Measurements from ENCODE around the gene FTH1.
"Not testable (repeated sequence)": the region's sequence is repeated elsewhere in the genome, so short reads cannot be mapped to it uniquely, and the experiment has no call there.

Gene FTH1

DNA sequence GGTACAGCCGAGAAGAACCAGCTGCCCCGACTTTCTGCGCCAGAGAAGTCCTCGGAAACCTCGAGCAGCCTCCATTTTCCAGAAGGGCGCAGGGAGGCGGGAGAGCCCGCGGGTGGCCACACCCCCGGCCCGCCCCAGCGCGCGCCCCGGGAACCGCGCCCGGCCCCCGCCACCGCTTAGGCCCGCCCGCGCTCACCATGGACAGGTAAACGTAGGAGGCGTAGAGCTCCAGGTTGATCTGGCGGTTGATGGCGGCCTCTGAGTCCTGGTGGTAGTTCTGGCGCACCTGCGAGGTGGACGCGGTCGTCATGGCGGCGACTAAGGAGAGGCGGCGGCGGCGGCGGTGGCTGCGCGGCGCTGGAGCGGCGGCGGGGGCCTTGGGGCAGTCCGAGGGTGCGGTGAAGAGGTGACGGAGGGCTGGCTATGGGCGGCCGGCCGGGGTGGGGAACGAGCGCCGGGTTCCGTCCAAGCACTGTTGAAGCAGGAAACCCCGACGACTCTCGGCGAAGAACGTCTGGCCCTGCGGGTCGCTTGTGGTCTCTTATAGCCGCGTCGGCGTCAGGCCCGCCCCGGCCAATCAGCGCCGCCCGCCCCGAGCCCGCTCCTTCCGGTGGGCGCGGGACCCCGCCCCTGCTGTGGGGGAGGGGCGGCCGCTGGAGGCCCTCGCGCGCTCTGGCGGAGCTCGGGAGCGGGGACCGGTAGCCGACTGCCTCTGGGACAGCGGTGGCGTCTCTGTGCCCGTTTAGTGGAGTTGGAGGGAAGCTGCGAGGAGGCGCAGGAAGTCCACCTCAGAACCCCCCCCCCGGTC lies at the start of gene FTH1:
FTH1 (minus strand) TSS at position 519 of the 808 bp plus-strand sequence; CDS start at position 310, 209 bp downstream.
- H3K4me1 ChIP-seq (ENCODE audit: control insufficient read depth, insufficient read depth, low read length), result peaks cover 27% of the 10 kb centered on the region
- peaks cover 37% of the 10 kb centered on the region for H3K36me3 ChIP-seq (ENCODE audit: control insufficient read depth, insufficient read depth, low read length)
- peak within 1 kb of the TSS; percentile 99 for H3K4me3 ChIP-seq (ENCODE audit: low read depth, low read length)
- H3K9me3 ChIP-seq (ENCODE audit: control insufficient read depth, insufficient read depth, low read depth, low read length), result no peaks in the 10 kb centered on the region
- H3K9ac ChIP-seq (ENCODE audit: low read length), result peak within 1 kb of the TSS; percentile 97
- H3K27me3 ChIP-seq (ENCODE audit: control insufficient read depth, insufficient read depth, low read length), result no peaks in the 10 kb centered on the region
- H3K27ac ChIP-seq (ENCODE audit: low read depth, low read length), result peak within 1 kb of the TSS; percentile 91

DNA sequence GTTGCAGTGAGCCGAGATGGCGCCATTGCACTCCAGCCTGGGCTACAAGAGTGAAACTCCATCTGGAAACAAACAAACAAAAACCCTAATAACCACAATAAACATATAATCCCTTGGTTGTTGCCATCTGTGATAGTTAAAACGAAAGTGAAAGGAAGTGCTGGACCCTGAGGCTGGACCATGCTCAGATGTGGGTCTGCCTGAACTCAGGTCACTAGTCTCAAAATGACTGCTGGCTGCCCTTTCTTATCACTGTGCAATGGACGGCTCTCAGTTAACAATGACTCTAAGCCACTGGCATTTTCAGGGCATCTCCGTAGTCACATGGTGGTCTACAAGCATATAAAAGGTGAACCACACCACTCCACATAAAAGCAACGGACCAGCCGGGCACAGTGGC lies 48.2 kb upstream of the FTH1 start:
- Histone ChIP-seq H3K27ac (ENCODE audit: low read depth, low read length) (no peak overlapping the region), H3K9ac (ENCODE audit: low read length) (no peak overlapping the region), H3K36me3 (ENCODE audit: control insufficient read depth, insufficient read depth, low read length) (no peaks in the 10 kb centered on the region), H3K27me3 (ENCODE audit: control insufficient read depth, insufficient read depth, low read length) (no peaks in the 10 kb centered on the region), H3K4me3 (ENCODE audit: low read depth, low read length) (no peak overlapping the region), H3K9me3 (ENCODE audit: control insufficient read depth, insufficient read depth, low read depth, low read length) (0 out of 2 replicates have a peak, but pooled peaks cover under 1% of the 10 kb centered on the region), H3K4me1 (ENCODE audit: control insufficient read depth, insufficient read depth, low read length) (peaks cover 6% of the 10 kb centered on the region; the same call in 1 of the 2 replicates)

DNA sequence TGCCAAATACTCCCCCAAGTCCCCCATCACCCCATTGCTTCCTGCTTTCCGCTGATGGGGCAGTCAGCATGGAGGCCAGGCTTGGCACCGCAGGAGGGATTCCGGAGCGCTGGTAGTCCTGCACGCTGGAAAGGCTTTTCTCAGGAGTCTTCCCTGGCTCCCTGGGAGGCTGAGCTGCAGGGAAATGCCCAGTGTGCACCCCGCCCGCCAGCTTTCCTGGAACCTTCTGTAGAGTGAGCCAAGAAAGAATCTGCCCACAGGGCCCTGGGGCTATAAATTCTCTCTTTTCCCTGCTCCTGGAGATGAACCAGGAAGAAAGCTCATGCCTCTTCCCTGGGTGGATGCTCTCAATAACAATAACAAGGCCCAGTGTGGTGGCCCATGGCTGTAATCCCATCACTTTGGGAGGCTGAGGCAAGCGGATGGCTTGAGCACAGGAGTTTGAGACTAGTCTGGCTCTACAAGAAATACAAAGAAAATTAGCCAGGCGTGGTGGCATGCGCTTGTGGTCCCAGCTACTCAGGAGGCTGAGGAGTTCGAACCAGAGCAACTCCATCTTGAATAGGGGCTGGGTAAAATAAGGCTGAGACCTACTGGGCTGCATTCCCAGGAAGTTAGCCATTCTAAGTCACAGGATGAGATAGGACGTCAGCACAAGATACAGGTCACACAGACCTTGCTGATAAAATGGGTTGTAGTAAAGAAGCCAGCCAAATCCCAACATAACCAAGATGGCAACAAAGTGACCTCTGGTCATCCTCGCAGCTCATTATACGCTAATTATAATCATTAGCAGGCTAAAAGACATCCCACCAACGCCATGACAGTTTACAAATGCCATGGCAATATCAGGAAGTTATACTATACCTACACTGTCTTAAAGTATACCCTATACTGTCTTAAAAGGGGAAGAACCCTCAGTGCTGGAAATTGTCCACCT lies 46.4 kb upstream of the FTH1 start:
- Histone ChIP-seq H3K4me1 (ENCODE audit: control insufficient read depth, insufficient read depth, low read length) (peaks cover 6% of the 10 kb centered on the region; the same call in 1 of the 2 replicates), H3K9me3 (ENCODE audit: control insufficient read depth, insufficient read depth, low read depth, low read length) (no peaks in the 10 kb centered on the region), H3K27ac (ENCODE audit: low read depth, low read length) (no peak overlapping the region), H3K27me3 (ENCODE audit: control insufficient read depth, insufficient read depth, low read length) (no peaks in the 10 kb centered on the region), H3K9ac (ENCODE audit: low read length) (no peak overlapping the region), H3K4me3 (ENCODE audit: low read depth, low read length) (no peak overlapping the region), H3K36me3 (ENCODE audit: control insufficient read depth, insufficient read depth, low read length) (no peaks in the 10 kb centered on the region)

DNA sequence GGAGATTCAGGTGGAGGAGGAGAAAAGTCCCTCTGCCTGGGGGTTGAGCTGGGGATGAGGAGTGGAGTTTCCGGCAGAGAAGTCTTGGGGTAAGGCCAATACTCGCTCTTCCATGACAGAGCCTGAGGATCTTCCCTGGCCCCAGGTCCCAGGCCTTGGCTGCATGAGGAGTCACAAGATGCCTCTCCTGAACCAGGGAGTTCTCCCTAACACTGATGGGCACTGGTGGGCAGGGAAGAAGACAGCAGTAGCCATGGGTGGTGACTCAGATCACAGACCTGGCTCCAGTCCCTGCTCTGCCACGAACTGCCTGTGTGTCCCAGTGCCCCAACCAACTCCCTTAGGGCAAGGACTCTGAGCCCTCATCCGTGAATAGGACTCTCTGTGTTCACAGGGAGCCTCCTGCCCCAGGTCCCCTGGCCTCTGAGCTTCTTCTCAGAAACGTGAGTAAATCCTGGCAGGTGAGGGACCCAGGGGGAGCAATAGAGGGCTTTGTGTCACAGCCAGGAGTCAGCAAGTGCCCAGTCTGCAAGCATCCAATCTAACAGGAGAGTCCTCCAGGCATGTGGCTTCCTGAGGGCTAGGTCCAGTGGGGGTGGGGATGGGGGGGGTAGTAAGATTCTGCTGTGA lies 45.5 kb upstream of the FTH1 start:
- Histone ChIP-seq H3K9ac (ENCODE audit: low read length) (no peak overlapping the region), H3K27ac (ENCODE audit: low read depth, low read length) (no peak overlapping the region), H3K9me3 (ENCODE audit: control insufficient read depth, insufficient read depth, low read depth, low read length) (no peaks in the 10 kb centered on the region), H3K4me3 (ENCODE audit: low read depth, low read length) (no peak overlapping the region), H3K4me1 (ENCODE audit: control insufficient read depth, insufficient read depth, low read length) (peaks cover 6% of the 10 kb centered on the region; the same call in 1 of the 2 replicates), H3K27me3 (ENCODE audit: control insufficient read depth, insufficient read depth, low read length) (no peaks in the 10 kb centered on the region), H3K36me3 (ENCODE audit: control insufficient read depth, insufficient read depth, low read length) (no peaks in the 10 kb centered on the region)

DNA sequence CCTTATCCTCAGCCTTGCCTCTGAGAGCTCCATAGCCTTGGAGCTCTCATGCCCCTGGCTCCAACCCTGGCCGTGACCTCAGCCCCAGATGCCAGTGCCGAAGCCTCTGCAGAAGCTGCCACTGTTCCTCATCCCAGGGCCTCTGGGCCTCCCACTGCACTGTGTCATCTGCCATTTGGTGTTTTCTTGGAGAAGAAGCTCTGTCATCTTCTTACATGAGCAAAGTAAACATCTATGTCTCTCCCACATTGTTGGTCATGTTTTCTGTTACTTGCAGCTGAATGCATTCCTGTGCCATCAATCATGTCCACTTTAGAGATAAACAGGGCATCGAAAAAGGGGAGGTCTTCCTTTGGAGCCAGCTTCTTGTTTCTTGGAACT lies 45.0 kb upstream of the FTH1 start:
- no peak overlapping the region for H3K27ac ChIP-seq (ENCODE audit: low read depth, low read length)
- H3K27me3 ChIP-seq (ENCODE audit: control insufficient read depth, insufficient read depth, low read length), result no peaks in the 10 kb centered on the region
- H3K4me1 ChIP-seq (ENCODE audit: control insufficient read depth, insufficient read depth, low read length), result peaks cover 6% of the 10 kb centered on the region; the same call in 1 of the 2 replicates
- no peak overlapping the region for H3K4me3 ChIP-seq (ENCODE audit: low read depth, low read length)
- no peak overlapping the region for H3K9ac ChIP-seq (ENCODE audit: low read length)
- H3K36me3 ChIP-seq (ENCODE audit: control insufficient read depth, insufficient read depth, low read length), result no peaks in the 10 kb centered on the region
- no peaks in the 10 kb centered on the region for H3K9me3 ChIP-seq (ENCODE audit: control insufficient read depth, insufficient read depth, low read depth, low read length)

DNA sequence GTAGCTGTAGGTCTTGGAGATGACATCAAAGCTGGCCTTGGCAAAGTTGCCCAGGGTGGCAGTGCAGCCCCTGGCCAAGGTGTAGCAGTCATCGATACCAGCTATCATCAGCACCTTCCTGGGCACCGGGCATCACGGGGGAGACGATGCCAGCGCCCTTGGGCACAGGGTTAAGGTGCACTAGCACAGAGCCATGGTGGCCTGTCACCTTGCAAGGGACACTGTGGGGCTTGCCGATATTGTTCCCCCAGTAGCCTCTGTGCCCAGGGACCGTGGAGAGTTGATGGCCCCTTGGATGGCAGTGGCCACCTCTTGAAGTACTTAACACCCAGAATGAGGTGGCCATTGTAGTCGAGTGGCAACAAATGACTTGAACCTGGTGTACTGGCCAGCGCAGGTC lies 44.4 kb upstream of the FTH1 start:
- H3K27me3 ChIP-seq (ENCODE audit: control insufficient read depth, insufficient read depth, low read length), result no peaks in the 10 kb centered on the region
- H3K27ac ChIP-seq (ENCODE audit: low read depth, low read length), result no peak overlapping the region
- H3K9me3 ChIP-seq (ENCODE audit: control insufficient read depth, insufficient read depth, low read depth, low read length), result no peaks in the 10 kb centered on the region
- H3K4me3 ChIP-seq (ENCODE audit: low read depth, low read length), result no peak overlapping the region
- H3K4me1 ChIP-seq (ENCODE audit: control insufficient read depth, insufficient read depth, low read length), result peaks cover 6% of the 10 kb centered on the region; the same call in 1 of the 2 replicates
- no peak overlapping the region for H3K9ac ChIP-seq (ENCODE audit: low read length)
- no peaks in the 10 kb centered on the region for H3K36me3 ChIP-seq (ENCODE audit: control insufficient read depth, insufficient read depth, low read length)

DNA sequence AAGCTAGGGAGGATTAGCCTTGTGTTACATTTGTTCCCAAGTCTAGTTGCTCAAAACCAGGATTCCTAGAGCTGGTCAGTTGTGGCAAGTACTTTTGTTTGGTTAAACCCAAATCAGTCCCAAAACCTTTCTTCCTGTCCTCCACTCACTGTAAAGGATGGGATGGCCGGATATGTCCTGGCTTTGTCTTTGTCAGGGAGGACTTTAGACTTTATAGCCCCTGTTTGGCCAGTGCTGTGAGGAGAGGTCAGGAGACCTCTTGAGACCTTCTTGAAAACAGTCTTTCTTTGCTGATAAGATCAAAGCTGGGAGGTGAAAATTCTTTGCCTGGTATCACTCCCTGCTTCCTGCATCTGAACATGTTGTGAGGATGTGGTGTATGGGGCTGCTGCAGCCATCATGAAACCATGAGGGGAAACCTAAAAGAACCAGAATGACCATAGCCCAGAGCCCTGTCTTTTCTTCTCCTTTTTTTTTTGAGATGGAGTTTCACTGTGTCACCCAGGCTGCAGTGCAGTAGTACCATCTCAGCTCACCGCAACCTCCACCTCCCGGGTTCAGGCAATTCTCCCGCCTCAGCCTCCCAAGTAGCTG lies 43.6 kb upstream of the FTH1 start:
- Histone ChIP-seq H3K9ac (ENCODE audit: low read length) (no peak overlapping the region), H3K27ac (ENCODE audit: low read depth, low read length) (no peak overlapping the region), H3K36me3 (ENCODE audit: control insufficient read depth, insufficient read depth, low read length) (no peaks in the 10 kb centered on the region), H3K9me3 (ENCODE audit: control insufficient read depth, insufficient read depth, low read depth, low read length) (no peaks in the 10 kb centered on the region), H3K4me3 (ENCODE audit: low read depth, low read length) (no peak overlapping the region), H3K4me1 (ENCODE audit: control insufficient read depth, insufficient read depth, low read length) (peaks cover 6% of the 10 kb centered on the region; the same call in 1 of the 2 replicates), H3K27me3 (ENCODE audit: control insufficient read depth, insufficient read depth, low read length) (no peaks in the 10 kb centered on the region)

DNA sequence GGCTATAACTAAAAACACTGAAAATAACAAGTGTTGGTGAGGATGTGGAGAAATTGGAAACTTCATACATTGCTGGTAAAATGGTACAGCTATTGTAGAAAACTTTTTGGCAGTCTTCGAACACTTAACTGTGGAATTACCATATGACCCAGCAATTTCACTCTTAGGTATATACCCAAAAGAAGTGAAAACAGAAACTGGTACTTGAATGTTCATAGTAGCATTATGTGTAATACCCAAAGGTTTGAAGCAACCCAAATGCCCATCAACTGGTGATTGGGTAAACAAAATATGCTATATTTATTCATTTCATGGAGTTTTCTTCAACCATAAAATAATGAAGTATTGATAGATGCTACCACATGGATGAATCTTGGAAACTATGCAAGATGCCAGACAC lies 40.8 kb upstream of the FTH1 start:
- no peaks in the 10 kb centered on the region for H3K4me1 ChIP-seq (ENCODE audit: control insufficient read depth, insufficient read depth, low read length)
- H3K4me3 ChIP-seq (ENCODE audit: low read depth, low read length), result no peak overlapping the region
- H3K27me3 ChIP-seq (ENCODE audit: control insufficient read depth, insufficient read depth, low read length), result no peaks in the 10 kb centered on the region
- H3K27ac ChIP-seq (ENCODE audit: low read depth, low read length), result no peak overlapping the region
- no peaks in the 10 kb centered on the region for H3K36me3 ChIP-seq (ENCODE audit: control insufficient read depth, insufficient read depth, low read length)
- no peaks in the 10 kb centered on the region for H3K9me3 ChIP-seq (ENCODE audit: control insufficient read depth, insufficient read depth, low read depth, low read length)
- no peak overlapping the region for H3K9ac ChIP-seq (ENCODE audit: low read length)

DNA sequence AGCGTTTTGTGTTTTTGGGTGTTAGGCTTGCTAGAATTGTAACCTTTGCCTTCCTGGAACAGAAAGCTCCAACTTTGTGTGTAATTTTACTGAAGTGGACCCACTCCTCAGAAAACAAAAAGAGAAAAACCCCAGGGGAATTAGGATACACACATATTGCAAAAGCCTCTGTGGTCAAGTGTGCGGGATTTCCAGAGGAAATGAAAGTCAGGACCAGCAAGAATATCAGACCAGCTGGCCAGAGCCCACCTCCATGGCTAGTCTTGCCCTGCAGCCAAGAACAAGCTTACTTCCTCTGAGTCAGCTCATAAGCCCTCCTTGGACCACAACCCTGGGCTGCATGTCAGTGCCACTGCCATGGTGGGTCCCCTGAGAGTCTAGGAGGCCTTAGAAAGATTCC lies 37.0 kb upstream of the FTH1 start:
- Histone ChIP-seq H3K9ac (ENCODE audit: low read length) (no peak overlapping the region), H3K4me3 (ENCODE audit: low read depth, low read length) (no peak overlapping the region), H3K36me3 (ENCODE audit: control insufficient read depth, insufficient read depth, low read length) (no peaks in the 10 kb centered on the region), H3K9me3 (ENCODE audit: control insufficient read depth, insufficient read depth, low read depth, low read length) (peaks cover 7% of the 10 kb centered on the region), H3K4me1 (ENCODE audit: control insufficient read depth, insufficient read depth, low read length) (peaks cover 5% of the 10 kb centered on the region; the same call in 1 of the 2 replicates), H3K27ac (ENCODE audit: low read depth, low read length) (no peak overlapping the region), H3K27me3 (ENCODE audit: control insufficient read depth, insufficient read depth, low read length) (no peaks in the 10 kb centered on the region)

DNA sequence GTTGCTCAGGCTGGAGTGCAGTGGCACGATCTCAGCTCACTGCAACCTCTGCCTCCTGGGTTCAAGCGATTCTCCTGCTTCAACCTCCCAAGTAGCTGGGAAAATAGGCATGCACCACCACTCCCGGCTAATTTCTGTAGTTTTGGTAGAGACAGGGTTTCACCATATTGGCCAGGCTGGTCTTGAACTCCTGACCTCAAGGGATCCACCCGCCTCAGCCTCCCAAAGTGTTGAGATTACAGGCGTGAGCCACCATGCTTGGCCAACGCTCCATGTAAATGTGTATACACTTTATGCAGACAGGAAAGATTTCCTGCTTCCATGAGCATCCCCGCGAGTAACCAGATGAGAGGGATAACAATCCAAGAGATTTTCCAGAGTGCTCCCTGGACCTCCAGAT lies 34.8 kb upstream of the FTH1 start:
- H3K27me3 ChIP-seq (ENCODE audit: control insufficient read depth, insufficient read depth, low read length); H3K27ac ChIP-seq (ENCODE audit: low read depth, low read length); H3K4me1 ChIP-seq (ENCODE audit: control insufficient read depth, insufficient read depth, low read length); H3K36me3 ChIP-seq (ENCODE audit: control insufficient read depth, insufficient read depth, low read length); H3K9ac ChIP-seq (ENCODE audit: low read length); H3K4me3 ChIP-seq (ENCODE audit: low read depth, low read length): not testable (repeated sequence)
- peaks cover 22% of the 10 kb centered on the region for H3K9me3 ChIP-seq (ENCODE audit: control insufficient read depth, insufficient read depth, low read depth, low read length)
